BJ (cell line): ENCODE data around the gene ACKR2. TPM values are rescaled to one million over a fixed set of nuclear protein-coding genes. Genes with fewer than 3 reads are reported as not detected.

Source experiments
- CTCF ChIA-PET: fragments of 350-600 bp; formaldehyde crosslinking; extraction: SDS; loops from one replicate; lab custom pipeline; 2021; ENCODE audit warnings: antibody characterized with exemption, inconsistent platforms; lab: Yijun Ruan, JAX
- POLR2A ChIA-PET: fragments of 300-600 bp; sonication (Branson Sonifier 250); formaldehyde crosslinking; extraction: SDS; loops from one replicate; lab custom pipeline; 2021; ENCODE audit warnings: antibody characterized with exemption; lab: Charles Lee
- DNase-seq: peaks from one replicate; pipeline ENCODE4 v3.0.0-alpha.2; 2011; ENCODE audit warnings: low read depth
- H3K27me3 ChIP-seq: 2 replicates; pipeline ENCODE4 v1.6.0; 2011; ENCODE audit warnings: low read length; ENCODE audit not compliant: control insufficient read depth, insufficient read depth
- H3K36me3 ChIP-seq: 2 replicates; pipeline ENCODE4 v1.5.1; 2011; ENCODE audit warnings: low read length; ENCODE audit not compliant: control insufficient read depth, insufficient read depth
- H3K4me3 ChIP-seq: 2 replicates; pipeline ENCODE4 v1.5.1; 2011; ENCODE audit warnings: low read depth, mild to moderate bottlenecking, control low read depth, low read length
- CTCF ChIP-seq: IDR thresholded peaks from 2 replicates; pipeline ENCODE4 v1.5.1; 2011; ENCODE audit warnings: low read depth, mild to moderate bottlenecking, control low read depth, inconsistent platforms, low read length, moderate library complexity; ENCODE audit not compliant: insufficient read depth
- polyA minus RNA-seq: library from RNA; depleted of rRNA, polyadenylated mRNA; stranded (reverse); fragments of >200 nt; gene quantifications from 2 replicates; pipeline ENCODE4 v1.2.3, GENCODE V29; 2011; rRNA and poly(A)+ RNA removed
- polyA plus RNA-seq: library from polyadenylated mRNA; depleted of rRNA; stranded (reverse); fragments of >200 nt; gene quantifications from 2 replicates; pipeline ENCODE4 v1.2.3, GENCODE V29; 2011; rRNA removed

Gene ACKR2
- polyA plus RNA-seq (0.15 TPM in 1 of 2 replicates, not detected in the other), polyA minus RNA-seq (0.51 TPM in 1 of 2 replicates, not detected in the other)

- CTCF ChIA-PET = interaction anchor here (1.8 to 2.3 kb wide), 2 partner anchors 22 to 29 kb away, joined by 4 to 7 read pairs; no protein-coding TSS in a partner anchor
- Histone ChIP-seq H3K27me3 (no peaks in the 10 kb centered on the region; the same call in 1 of the 2 replicates), H3K4me3 (no peak within 1 kb of the TSS), H3K36me3 (no peaks in the 10 kb centered on the region)
- POLR2A ChIA-PET = interaction anchor here (0.6 kb wide), 1 partner anchor 194 kb away, joined by 3 read pairs; no protein-coding TSS in a partner anchor
- TF ChIP-seq CTCF = no peak
- DNase-seq = no peak
Observed at GRCh38 chr3:42809202-42809601, at the start of gene ACKR2. Gene ACKR2, plus strand, starts transcription at chr3:42809445. Its CDS starts 55,058 bp downstream, at chr3:42864503.

- CTCF ChIA-PET = interaction anchor here (1.1 to 3.5 kb wide), 4 partner anchors 10 to 17 kb away, joined by 3 to 11 read pairs (median 6); no protein-coding TSS in a partner anchor
- no peak for DNase-seq
Observed at GRCh38 chr3:42762046-42762724, 47.1 kb upstream of the ACKR2 start.

GRCh38 chr3:42763021-42763420 is 46.2 kb upstream of the ACKR2 start:
- no peak for TF ChIP-seq CTCF
- Histone ChIP-seq H3K36me3 (no peaks in the 10 kb centered on the region), H3K4me3 (no peak overlapping the region), H3K27me3 (peaks cover 11% of the 10 kb centered on the region; the same call in 1 of the 2 replicates)
- POLR2A ChIA-PET = no interaction called here
- CTCF ChIA-PET = interaction anchor here (1.1 to 3.5 kb wide), 3 partner anchors 13 to 18 kb away, joined by 3 to 11 read pairs (median 10); no protein-coding TSS in a partner anchor
- no peak for DNase-seq

More at GRCh38 chr3:42762046-42762724, 47.1 kb upstream of the ACKR2 start:
- no peaks in the 10 kb centered on the region for H3K36me3 ChIP-seq
- POLR2A ChIA-PET = no interaction called here
- peaks cover 11% of the 10 kb centered on the region; the same call in 1 of the 2 replicates for H3K27me3 ChIP-seq
- TF ChIP-seq CTCF = no peak
- H3K4me3 ChIP-seq = no peak overlapping the region

GRCh38 chr3:42764115-42764514 is 45.1 kb upstream of the ACKR2 start:
- Histone ChIP-seq H3K27me3 (peaks cover 8% of the 10 kb centered on the region; the same call in 1 of the 2 replicates), H3K4me3 (no peak overlapping the region), H3K36me3 (no peaks in the 10 kb centered on the region)
- TF ChIP-seq CTCF = no peak
- ChIA-PET CTCF (interaction anchor here (1.0 to 3.5 kb wide), 2 partner anchors 8 to 16 kb away, joined by 3 to 11 read pairs; no protein-coding TSS in a partner anchor), POLR2A (no interaction called here)
- no peak for DNase-seq

GRCh38 chr3:42764561-42765295 is 44.5 kb upstream of the ACKR2 start:
- no peak for DNase-seq
- Histone ChIP-seq H3K4me3 (no peak overlapping the region), H3K27me3 (peaks cover 8% of the 10 kb centered on the region; the same call in 1 of the 2 replicates), H3K36me3 (no peaks in the 10 kb centered on the region)
- TF ChIP-seq CTCF = no peak
- POLR2A ChIA-PET = no interaction called here
- CTCF ChIA-PET = interaction anchor here (1.0 to 3.5 kb wide), 3 partner anchors 9 to 15 kb away, joined by 3 to 11 read pairs (median 3); no protein-coding TSS in a partner anchor
